ENCODE results near the gene NLGN2.

Gene NLGN2

GRCh38 chr17:7425316-7425715 lies 17.7 kb downstream of the NLGN2 start, which contains the start of gene SPEM2:
Gene SPEM2 (plus strand): TSS chr17:7425616. CDS start chr17:7425689, 73 bp downstream.
- no peak for TF ChIP-seq CTCF (conservative IDR thresholded peaks at IDR 0.05; ENCODE audit: low read length)
- DNase-seq (ENCODE audit: low read depth) = no peak
- no peak within 1 kb of the TSS for H3K4me3 ChIP-seq (ENCODE audit: low read length)

GRCh38 chr17:7425756-7426155 lies 18.1 kb downstream of the NLGN2 start:
- no peak for TF ChIP-seq CTCF (conservative IDR thresholded peaks at IDR 0.05; ENCODE audit: low read length)
- no peak overlapping the region for H3K4me3 ChIP-seq (ENCODE audit: low read length)
- DNase-seq (ENCODE audit: low read depth) = no peak

GRCh38 chr17:7426203-7426863 lies 18.7 kb downstream of the NLGN2 start:
- no peak for DNase-seq (ENCODE audit: low read depth)
- TF ChIP-seq CTCF (conservative IDR thresholded peaks at IDR 0.05; ENCODE audit: low read length) = no peak
- no peak overlapping the region for H3K4me3 ChIP-seq (ENCODE audit: low read length)

GRCh38 chr17:7426896-7427489 lies 19.3 kb downstream of the NLGN2 start:
- H3K4me3 ChIP-seq (ENCODE audit: low read length) = no peak overlapping the region
- no peak for TF ChIP-seq CTCF (conservative IDR thresholded peaks at IDR 0.05; ENCODE audit: low read length)
- DNase-seq (ENCODE audit: low read depth) = no peak

- no peak for TF ChIP-seq CTCF (conservative IDR thresholded peaks at IDR 0.05; ENCODE audit: low read length)
- no peak overlapping the region for H3K4me3 ChIP-seq (ENCODE audit: low read length)
- no peak for DNase-seq (ENCODE audit: low read depth)
Observed at GRCh38 chr17:7427549-7427948, 19.9 kb downstream of the NLGN2 start.

- no peak within 1 kb of the TSS for H3K4me3 ChIP-seq (ENCODE audit: low read length)
- DNase-seq (ENCODE audit: low read depth) = no peak
- no peak for TF ChIP-seq CTCF (conservative IDR thresholded peaks at IDR 0.05; ENCODE audit: low read length)
Observed at GRCh38 chr17:7428557-7428956, 20.9 kb downstream of the NLGN2 start, which contains the start of gene SPEM3. Gene SPEM3 (plus strand): TSS chr17:7428857. CDS start chr17:7428903, 46 bp downstream.

GRCh38 chr17:7429722-7430121 lies 22.1 kb downstream of the NLGN2 start:
- no peak for TF ChIP-seq CTCF (conservative IDR thresholded peaks at IDR 0.05; ENCODE audit: low read length)
- no peak overlapping the region for H3K4me3 ChIP-seq (ENCODE audit: low read length)
- DNase-seq (ENCODE audit: low read depth) = no peak
